GM18873 (cell line): ENCODE results near the gene BET1L.
"Not testable (repeated sequence)": the region's sequence is repeated elsewhere in the genome, so short reads cannot be mapped to it uniquely, and the experiment has no call there.

Experiments used
- ATAC-seq: cut with Tn5 transposase; IDR thresholded peaks from one replicate; pipeline ENCODE4 v1.9.1; 2021; ENCODE audit warnings: mild to moderate bottlenecking, moderate library complexity, moderate number of reproducible peaks; ENCODE audit not compliant: unreplicated experiment, low FRiP score

BET1L gene, protein sequence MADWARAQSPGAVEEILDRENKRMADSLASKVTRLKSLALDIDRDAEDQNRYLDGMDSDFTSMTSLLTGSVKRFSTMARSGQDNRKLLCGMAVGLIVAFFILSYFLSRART

DNA sequence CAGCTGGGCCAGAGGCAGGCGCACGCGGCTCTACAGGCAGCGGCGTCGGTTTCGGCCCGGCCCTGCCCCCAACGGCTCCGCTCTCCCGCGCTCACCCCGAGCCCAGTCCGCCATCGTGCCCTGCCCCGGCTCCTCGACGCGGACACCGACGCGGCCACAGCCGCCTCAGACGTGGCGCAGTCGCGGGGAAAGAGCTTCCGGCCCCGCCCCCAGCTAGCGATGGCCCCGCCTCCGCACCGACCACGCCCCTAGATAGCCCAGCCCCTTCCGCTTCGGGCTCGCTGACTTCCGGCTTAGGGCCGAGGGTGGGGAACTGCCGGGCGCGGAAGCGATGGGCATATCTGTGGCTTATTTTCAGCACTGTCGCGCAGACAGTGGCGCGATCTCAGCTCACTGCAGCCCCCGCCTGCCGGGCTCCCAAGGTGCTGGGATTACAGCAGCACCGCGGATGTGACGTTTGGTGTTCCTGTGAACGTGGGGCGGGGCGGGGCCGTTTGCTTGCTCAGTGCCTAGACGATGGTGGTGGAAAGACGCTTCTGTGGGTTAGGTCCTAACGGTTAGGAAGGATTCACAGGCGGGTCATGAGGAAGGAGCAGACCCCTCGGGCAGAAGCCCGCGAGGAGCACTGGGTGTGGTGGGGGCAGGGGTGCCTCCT, at the start of gene BET1L, which contains the start of gene RIC8A:
TSS of gene BET1L (minus strand) at position 192 of the 655 bp plus-strand sequence. CDS start at position 114, 78 bp downstream.
TSS of gene RIC8A (plus strand) at position 501 of the 655 bp plus-strand sequence. CDS start 1,147 bp downstream, outside the sequence.
- ATAC-seq: peak; percentile 81

DNA sequence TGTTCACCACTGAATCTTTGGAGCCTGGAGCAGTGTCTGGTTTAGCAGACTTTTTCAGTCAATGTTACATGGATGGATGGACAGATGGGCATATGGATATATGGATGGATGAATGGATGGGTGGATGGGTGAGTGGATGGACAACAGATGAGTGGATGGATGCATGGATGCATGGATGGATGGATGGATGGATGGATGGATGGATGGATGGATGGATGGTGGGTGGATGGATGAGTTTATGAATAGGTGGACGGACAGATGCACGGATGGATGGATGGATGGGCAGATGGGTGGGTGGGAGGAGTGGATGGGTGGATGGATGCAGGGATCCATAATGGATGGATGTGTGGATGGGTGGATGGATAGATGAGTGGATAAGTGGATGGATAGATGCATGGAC, 48.6 kb upstream of the BET1L start:
- ATAC-seq: no peak

DNA sequence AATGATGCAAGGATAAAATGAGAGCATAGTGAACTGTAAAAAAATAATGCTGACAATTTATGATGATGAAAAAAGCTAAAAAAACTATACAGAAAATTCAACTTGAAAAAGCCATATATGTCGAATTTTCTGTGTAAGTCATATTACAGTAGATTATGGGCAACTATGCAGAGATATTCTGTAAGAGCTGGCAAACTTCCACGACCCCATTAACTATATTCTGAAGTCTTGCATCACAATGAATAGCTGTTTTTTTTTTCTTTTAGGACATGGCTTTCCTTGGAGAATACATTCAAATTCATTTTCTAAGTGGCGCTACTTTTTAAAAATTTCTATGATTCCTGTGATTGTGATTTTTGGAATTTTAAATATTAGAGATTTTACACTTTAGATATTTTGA, 48.0 kb upstream of the BET1L start:
- no peak for ATAC-seq

DNA sequence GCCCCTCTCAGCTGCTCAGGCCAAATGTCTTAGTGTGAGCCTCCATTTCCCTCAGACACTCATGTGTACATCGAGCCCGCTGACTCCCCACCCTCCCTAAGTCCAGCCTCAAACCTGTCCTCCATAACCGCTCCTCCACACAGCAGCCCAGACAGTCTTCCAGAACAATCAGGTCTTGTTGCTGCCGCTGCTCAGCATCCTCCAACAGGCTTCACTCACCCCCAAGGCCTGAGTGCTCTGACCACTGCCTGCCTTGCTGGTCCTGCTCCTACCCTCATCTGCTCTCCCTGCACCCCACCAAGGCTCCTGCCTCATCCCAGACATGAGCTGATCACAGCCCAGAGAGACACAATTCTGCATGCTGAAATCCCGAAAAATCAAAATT, 46.7 kb upstream of the BET1L start:
- ATAC-seq: no peak

DNA sequence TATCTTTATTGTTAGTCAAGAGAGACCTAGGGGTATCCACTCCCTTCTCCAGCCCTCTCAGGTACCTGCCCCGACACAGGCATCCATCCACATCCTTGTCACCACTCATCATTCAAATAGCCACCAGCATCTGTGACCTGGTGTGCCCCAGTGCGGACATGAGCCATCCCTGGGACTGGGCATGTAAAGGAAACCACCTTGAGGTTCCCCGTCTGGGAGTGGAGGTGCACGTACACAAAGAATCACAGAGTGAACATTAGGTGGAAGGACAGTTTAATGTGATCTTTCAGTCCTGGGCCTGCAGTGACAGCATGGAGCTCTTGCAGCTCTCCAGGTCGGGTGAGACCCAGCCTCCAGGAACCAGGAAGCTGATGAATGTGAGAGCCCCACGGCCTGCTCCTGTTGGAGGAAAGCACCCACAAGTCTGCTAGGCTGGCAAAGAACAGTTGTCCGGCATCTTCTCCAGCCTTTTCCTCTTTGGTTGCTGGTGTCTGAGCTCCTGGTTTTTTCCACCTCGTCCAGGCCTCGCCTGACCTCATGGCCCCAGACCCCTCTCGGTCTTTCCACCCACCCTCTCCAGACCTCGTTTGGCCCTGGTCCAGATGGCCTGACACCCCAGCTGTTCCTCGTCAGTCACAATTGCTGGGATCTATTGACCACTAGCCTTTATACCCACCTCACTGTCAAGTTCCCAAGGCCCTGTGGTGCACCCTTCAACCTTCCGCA, 46.1 kb upstream of the BET1L start:
- ATAC-seq: no peak

DNA sequence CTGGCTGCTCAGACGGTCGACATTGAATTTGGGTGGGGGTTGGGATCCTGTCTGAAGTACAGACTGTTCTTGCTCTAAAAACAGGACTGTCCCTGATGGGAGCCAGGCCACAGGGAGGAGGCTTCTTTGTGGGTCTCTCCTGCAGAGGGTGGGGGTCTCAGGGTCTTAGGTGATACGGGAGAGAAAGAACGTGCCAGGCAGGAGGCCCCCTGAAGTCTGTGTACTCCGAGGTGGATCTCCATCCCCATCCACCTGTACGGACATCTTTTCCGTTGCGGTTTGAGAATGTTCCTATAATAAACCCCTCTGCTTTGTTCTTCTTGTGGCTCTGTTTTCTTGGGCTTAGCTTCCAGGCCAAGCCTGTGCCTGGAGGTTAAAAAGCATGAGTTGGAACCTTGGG, 45.5 kb upstream of the BET1L start:
- ATAC-seq: no peak

DNA sequence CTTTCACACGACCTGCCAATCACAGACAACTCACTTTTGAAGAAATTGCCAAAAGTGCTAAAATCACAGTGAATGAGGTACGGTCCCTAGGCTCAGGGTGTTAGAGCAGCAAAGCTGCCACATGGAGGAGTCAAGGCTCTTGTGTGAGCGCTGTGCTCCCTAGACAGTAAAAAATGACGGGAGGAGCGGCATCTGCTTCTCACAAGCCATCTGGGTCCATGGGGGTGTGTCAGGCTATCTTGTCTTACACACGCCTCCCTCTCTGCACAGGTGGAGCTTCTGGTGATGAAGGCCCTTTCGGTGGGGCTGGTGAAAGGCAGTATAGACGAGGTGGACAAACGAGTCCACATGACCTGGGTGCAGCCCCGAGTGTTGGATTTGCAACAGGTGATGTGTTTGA, 44.4 kb upstream of the BET1L start:
- no peak for ATAC-seq

DNA sequence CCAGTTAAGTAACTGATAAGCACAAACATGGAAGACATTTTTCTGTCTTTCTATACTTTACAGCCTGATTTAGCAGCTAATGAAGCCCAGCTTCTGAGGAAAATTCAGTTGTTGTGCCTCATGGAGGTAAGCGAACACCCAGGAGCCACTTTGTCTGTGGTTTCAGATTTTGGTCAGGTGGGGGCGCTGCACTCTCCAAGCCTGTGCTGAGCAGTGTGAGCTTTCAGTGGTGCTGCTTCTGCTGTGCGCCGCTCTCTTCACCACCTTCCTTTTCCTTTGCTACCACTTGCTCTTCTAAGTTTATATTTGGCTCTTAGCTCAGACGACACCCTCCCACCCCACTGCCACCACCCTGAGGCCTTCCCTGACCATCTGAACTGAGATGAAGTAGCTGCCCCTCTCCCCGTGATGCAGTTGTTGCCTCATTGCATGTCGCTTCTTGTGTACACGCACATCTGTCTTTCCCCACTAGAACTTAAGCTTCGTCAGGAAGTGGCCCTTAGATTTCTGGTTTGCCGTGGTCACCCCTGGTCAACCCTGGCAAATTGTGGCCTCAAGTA, 43.6 kb upstream of the BET1L start:
- no peak for ATAC-seq

DNA sequence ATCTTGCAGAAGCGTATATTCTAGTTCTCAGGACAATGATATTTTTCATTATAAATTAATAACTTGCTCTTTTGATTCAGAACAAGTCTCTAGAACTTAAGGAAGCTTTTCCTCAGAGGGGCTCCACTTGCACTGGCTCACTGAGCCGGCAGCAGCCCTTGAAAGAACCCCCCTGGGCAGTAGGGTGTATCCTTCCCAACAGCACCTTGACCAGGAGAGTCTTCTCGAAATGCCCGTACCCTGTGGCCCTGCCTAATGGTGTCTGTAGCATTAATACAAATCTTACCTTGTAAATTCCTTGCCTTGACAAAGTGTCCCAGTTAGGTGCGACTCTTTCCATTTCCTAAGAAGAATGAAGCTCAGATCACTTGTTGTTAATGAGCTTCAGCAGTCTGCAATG, 43.1 kb upstream of the BET1L start:
- no peak for ATAC-seq

DNA sequence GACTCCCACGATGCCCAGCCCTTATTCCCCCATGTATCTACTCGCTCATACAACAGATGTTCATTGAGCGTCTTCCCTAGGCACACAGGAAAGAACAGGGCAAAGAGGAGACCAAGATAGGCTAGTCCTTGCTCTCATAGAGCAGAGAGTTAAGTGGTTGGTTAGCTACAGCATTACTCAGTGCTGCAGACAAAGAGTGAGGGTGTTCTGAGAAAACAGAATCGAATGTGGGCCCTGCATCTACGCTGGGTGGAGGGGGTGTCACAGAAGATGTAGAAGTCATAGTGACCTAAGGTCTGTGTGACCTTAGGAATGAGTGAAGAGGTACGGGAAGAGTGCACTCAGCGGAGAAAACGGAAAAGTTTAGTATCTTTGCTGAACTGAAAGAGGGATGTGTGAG, 41.9 kb upstream of the BET1L start:
- ATAC-seq: no peak

DNA sequence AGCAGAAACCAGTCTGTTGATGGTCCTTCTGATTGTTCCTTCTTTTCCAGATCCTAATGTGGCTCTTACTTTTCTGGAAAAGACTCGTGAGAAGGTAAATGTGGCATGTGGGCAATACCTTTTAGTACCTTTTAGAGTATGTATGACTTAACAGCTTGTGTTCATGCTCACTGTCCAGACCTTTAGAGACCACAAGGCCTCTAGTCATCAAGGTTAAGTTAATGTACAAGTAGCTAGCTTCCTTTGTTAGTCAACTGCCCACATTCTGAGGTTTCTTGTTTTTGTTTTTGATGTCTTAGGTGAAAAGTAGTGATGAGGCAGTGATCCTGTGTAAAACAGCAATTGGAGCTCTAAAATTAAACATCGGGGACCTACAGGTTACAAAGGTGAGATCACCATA, 37.2 kb upstream of the BET1L start:
- no peak for ATAC-seq

DNA sequence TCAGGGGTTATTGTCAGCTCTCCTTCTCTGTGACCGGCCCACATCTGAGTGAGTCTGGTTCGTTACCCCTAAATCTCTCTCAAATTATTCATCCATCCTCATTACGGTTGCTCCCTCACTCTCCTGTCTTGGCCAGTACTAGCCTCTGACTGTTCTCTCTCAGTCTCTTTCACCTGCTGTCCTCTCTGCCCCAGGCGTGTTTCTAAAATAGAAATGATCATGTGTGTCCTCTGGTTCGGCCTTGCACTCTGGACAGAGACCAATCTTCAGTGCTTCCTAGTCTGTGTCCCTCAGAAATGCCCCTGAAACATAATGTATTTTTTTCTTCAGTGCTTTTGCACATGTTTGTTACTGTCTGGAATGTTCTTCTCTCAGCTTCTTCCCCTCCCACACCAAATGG, 34.4 kb upstream of the BET1L start:
- no peak for ATAC-seq

DNA sequence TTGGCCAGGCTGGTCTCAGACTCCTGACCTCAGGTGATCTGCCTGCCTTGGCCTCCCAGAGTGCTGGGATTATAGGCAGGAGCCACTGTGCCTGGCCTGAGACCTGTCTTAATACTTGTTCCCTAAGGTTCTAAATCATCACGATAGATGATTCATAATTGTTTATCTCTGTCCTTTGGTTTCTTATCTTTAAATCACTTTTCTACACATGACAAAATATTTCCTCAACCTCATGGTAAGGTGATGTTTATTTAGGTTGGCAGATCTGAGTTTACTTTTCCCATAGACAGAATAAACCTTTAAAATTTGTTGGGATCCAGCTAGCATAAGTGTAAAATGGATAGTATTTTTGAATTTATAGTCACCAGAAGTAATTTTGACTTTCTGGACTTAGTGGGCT, 33.1 kb upstream of the BET1L start:
- ATAC-seq: no peak

DNA sequence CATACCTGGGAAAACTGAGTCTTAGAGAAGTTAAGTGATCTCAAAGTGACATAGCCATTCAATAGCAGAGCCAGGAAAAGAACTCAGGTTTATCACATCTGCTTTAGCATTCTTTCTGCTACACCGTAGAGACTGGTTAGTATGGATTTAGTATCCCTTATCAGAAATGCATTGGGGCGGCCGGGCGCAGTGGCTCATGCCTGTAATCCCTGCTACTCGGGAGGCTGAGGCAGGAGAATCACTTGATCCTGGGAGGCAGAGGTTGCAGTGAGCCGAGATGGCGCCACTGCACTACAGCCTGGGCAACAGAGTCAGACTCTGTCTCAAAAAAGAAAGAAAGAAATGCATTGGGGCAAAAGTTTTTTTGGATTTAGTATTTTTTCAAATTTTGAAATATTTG, 31.1 kb upstream of the BET1L start:
- not testable (repeated sequence) for ATAC-seq

DNA sequence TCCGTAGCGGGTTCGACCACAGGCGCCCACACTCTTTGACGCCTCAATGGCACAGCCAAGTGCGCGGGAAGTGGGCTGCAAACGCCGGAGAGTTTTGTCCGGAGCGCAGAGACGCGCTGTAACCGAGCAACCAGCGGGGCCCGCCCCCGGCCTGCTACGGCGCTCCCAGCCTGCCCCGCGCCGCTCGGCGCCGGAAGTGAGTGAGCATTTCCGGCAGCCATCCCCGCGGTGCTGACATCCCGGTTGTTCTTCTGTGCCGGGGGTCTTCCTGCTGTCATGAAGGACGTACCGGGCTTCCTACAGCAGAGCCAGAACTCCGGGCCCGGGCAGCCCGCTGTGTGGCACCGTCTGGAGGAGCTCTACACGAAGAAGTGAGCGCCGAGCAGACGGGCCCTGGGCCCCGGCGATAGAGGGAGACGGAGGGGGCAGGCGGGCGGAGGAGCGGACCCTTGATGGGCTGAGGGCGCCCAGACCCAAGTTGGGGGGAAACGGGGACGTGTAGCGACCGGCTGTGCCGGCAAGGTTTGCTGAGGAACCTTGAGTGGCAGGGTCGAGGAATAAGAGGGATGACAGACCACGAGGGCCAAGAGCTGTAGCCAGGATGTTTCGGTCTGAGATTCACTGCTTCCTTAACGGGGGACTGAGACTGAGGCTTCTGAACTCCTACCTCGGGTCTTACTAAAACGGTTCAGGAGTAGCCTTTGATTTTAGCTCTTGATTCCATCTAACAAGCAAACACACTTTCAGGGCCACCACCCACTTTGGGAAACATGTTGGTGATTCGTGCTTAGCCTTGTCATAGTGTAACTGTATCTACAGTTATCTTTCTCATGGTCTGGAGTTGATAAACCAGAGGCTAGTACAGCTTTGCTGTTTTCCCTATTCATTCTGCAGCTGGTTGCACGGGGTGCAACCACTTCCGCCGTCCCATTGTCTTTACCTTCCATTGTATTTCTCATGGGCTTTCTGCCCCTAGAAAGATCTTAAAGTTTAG, 29.9 kb upstream of the BET1L start, which contains the start of gene PSMD13:
TSS of gene PSMD13 (plus strand) at position 203 of the 994 bp plus-strand sequence. CDS start at position 277, 74 bp downstream.
- ATAC-seq: peak; percentile 65

DNA sequence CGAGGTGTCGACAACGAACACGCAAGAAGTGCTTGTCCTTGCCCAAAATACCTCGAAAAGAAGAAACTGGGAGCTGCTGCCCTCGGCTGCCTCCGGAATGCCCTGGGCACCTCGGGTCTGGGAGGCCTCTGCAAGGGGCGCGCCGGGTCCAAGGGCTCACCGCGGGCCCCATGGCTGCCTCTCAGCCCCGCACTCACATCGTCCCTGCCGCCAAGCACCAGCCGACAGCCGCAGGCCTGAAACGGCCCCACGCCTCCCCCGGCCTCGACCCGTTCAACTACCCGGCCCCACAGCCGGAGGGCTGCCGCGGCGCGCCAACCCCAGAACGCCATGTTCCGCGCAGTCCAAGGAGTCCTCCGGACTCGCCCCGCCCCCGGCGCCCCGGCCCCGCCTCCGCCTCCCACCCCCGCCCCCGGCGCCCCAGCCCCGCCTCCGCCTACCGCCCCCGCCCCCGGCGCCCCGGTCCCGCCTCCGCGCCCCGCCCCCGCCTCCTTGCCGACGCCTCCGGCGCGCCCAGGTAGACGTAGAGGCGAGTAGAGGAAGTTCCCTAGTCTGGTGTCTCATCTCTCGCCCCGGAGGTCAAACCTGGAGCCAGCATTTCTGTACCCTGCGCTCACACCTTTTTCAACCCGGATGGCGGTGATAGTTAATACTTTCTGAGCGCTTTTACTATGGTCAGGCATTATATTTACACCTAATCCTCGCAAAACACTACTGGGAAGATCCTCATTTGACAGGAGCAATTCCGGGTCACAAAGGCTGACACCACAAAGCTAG, 29.0 kb upstream of the BET1L start, which contains the start of gene SIRT3:
TSS of gene SIRT3 (minus strand) at position 346 of the 777 bp plus-strand sequence. CDS start at position 332, 14 bp downstream.
- peak; percentile 57 for ATAC-seq

DNA sequence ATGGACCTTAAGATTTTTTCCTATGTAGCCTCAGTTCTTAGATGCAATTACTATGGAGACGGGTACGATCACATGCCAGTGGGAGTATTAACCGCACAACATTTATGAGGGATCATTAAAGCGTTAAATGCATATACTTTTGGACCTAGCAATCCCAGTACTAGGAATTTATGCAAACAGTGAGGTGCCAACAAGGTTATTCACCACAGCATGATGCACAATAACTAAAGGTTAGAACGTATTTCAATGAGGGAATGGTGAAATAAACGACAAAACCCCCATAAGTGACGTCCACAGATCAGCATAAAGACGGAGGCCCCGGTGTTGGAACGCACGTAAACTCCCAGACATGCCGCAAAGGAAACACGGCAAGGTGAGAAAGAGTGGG, 28.4 kb upstream of the BET1L start:
- no peak for ATAC-seq

DNA sequence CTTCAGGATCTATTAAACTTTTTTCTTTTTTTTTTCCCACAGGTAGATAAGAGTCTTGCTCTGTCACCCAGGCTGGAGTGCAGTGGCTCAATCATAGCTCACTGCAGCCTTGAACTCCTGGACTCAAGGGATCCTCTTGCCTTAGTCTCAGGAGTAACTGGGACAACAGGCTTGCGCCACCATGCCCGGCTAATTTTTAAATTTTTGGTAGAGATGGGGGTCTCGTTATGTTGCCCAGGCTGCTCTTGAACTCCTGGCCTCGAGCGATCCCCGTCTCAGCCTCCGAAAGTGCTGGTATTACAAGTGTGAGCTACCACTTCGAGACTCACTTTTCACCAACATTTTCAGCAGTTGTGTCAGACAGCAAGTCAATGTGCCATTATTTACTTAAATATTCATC, 28.0 kb upstream of the BET1L start:
- ATAC-seq: no peak

DNA sequence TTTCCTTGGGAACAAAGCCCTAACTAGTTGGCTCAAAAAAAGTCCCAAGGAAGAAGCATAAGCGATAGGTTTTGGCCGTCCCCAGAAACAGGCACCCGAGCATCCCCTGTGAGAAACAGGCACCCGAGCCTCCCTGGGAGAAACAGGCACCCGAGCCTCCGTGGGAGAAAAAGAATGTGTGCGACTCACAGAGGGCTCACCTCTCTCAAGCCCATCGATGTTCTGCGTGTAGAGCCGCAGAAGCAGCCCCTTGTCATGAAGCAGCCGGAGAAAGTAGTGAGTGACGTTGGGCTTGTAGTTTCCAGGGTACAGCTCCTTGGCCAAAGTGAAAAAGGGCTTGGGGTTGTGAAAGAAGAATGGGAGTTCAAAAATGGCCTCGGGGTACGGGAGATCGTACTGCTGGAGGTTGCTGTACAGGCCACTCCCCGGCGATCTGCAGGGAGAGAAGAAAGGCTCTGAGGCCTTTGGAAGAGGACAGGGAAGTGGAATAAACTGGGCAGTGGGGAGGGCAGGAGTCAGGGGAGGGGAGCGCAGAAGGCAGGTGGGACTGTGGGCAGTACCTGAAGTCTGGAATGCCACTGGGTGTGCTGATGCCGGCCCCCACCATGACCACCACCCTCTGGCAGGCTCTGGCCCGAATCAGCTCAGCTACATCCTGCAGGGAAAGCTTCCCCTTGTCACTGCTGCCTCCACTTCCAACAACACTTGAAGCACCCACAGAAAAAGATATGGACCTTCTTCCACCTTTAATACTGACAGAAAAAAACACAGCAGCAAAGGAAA, 25.8 kb upstream of the BET1L start:
- ATAC-seq: no peak
